ENCODE data around the gene EFHC1. TPM values are rescaled to one million over a fixed set of nuclear protein-coding genes. Genes with fewer than 3 reads are reported as not detected.

The EFHC1 gene
- total and polyA plus RNA-seq, 2 of the 13 experiments (the other 11 are each of a cell fraction or from before 2014, with no cell fraction given): 23.4 to 29.5 TPM

- TF ChIP-seq ZNF609 (CRISPR knock-in tag; IDR thresholded peaks at IDR 0.05; ENCODE audit: borderline replicate concordance): peak; percentile 52; the same call in 1 of the 2 replicates
- TF ChIP-seq ZNF350 (CRISPR knock-in tag; IDR thresholded peaks at IDR 0.05; ENCODE audit: borderline replicate concordance, low read depth): peak; percentile 80; the same call in 1 of the 2 replicates
- no peak for TF ChIP-seq ZNF382 (CRISPR knock-in tag; IDR thresholded peaks at IDR 0.05; ENCODE audit: borderline replicate concordance)
- peak; percentile 18; the same call in 1 of the 2 replicates for TF ChIP-seq TFAP4 (IDR thresholded peaks at IDR 0.05; ENCODE audit: borderline replicate concordance, low read depth)
- no peak for TF ChIP-seq ZBTB42 (CRISPR knock-in tag; IDR thresholded peaks at IDR 0.05)
- peak; percentile 24; the same call in 1 of the 2 replicates for TF ChIP-seq ZNF784 (CRISPR knock-in tag; IDR thresholded peaks at IDR 0.05; ENCODE audit: borderline replicate concordance)
- TF ChIP-seq KLF6 (CRISPR knock-in tag; IDR thresholded peaks at IDR 0.05): peak; percentile 92; the same call in 1 of the 2 replicates
- peak; percentile 31; the same call in 1 of the 2 replicates for TF ChIP-seq ZNF563 (CRISPR knock-in tag; IDR thresholded peaks at IDR 0.05)
- TF ChIP-seq ZKSCAN1 (IDR thresholded peaks at IDR 0.05; ENCODE audit: low read length): no peak
- TF ChIP-seq ZNF598 (CRISPR knock-in tag; IDR thresholded peaks at IDR 0.05; ENCODE audit: borderline replicate concordance): peak; percentile 75
- TF ChIP-seq ZBTB4 (CRISPR knock-in tag; IDR thresholded peaks at IDR 0.05; ENCODE audit: borderline replicate concordance): 0 out of 2 replicates have a peak, but pooled peaks have one; percentile 67
- peak; percentile 61; the same call in 1 of the 2 replicates for TF ChIP-seq MED13 (CRISPR knock-in tag; IDR thresholded peaks at IDR 0.05)
- no peak for TF ChIP-seq ATM (IDR thresholded peaks at IDR 0.05; ENCODE audit: borderline replicate concordance)
- TF ChIP-seq ZNF362 (CRISPR knock-in tag; IDR thresholded peaks at IDR 0.05; ENCODE audit: borderline replicate concordance): no peak
- TF ChIP-seq EED (CRISPR knock-in tag; IDR thresholded peaks at IDR 0.05): peak; percentile 72; the same call in 1 of the 2 replicates
- TF ChIP-seq HMG20A (CRISPR knock-in tag; IDR thresholded peaks at IDR 0.05; ENCODE audit: borderline replicate concordance): no peak
Measured at GRCh38 chr6:52419809-52420667, at the start of gene EFHC1 (continued).
